GM18867 (cell line): ENCODE data around the gene CHD8.
A peak's percentile ranks its signal among the peaks of the same experiment; 100 is the strongest.
"Not testable (repeated sequence)": the region's sequence is repeated elsewhere in the genome, so short reads cannot be mapped to it uniquely, and the experiment has no call there.

Experiments used
- ATAC-seq: cut with Tn5 transposase; IDR thresholded peaks from one replicate; pipeline ENCODE4 v1.9.1; 2021; ENCODE audit warnings: mild to moderate bottlenecking, moderate library complexity; ENCODE audit not compliant: unreplicated experiment

The CHD8 gene

DNA sequence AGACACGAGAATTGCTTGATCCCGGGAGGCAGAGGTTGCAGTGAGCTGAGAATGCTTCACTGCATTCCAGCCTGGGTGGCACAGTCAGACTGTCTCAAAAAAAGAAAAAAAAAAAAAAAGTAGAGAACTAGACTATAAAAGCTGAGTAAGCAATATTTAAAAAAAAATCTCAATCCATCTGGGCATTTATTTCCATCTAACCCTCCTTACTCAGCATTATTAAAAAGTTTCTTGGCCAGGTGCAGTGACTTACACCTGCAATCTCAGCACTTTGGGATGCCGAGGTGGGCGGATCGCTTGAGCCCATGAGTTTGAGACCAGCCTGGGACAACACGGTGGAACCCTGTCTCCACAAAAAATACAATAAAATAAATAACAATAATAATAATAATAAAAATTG, 76.6 kb downstream of the CHD8 start:
- ATAC-seq, result no peak

DNA sequence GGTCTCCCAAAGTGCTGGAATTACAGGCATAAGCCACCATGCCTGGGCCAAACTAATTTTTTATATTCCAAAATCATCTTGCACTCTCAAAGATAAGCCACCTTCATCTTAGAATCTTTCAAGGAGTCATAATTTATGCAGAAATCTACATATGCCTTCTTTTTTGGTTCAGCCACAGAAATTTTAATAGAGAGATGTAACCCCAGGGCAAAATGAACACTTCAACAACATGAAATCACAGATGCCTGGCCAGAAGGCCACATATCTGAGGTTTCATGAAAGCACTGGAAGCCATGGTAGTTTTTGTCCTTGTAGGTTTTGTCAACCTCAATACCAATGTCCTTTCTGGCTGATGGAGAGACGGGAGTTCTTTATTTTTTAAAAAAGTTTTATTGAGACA, 81.9 kb downstream of the CHD8 start:
- no peak for ATAC-seq

GRCh38 chr14:21372814-21373213, 83.1 kb downstream of the CHD8 start:
- ATAC-seq, result not testable (repeated sequence)

DNA sequence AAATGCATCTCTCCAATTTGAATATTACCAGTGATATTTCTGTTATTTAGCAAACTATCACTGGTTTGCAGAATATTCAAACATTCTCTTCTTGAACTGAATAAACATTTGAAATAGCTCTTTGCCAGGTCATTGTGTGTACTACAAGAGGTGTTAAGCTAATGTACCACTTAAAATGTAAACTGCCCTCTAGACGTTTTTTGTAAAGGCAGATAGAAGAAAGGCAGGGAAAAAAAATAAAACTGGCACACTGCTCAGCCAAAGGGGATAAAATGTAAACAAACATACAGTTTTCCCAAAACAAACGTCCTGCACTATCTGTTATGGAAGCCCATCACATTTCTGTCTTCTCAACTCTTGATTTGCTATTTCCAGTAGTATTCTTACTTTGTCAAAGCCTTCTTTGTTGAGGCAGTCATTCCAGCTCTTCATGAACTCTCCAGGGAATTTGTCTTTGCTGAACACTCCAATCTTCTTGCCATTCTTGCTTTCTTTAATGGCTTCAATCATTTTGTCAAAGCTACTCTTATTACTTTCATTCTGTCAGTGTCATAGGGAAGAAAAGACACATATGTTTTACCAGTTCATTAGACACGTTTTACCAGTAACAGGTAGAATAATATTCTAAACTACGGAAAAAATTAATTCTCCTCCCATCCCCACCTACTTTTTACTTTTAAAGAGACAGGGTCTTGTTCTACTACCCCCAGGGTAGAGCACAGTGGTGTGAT, 85.8 kb downstream of the CHD8 start:
- no peak for ATAC-seq

- ATAC-seq, result no peak
Observed at GRCh38 chr14:21367582-21368144, 88.3 kb downstream of the CHD8 start.

DNA sequence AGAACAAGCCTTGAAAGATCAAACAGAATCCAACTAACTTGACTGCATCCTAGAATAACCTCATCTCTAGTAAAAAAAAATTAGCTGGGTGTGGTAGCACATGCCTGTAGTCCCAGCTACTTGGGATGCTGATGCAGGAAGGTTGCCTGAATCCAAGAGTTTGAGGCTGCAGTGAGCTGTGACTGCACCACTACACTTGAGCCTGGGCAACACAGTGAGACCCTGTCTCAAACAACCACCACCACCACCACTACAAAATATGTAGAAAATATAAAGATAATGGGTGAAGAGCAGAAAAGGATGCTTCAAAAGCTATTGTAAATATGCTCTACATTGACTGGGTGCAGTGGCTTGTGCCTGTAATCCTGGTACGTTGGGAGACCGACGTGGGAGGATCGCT, 99.4 kb downstream of the CHD8 start:
- no peak for ATAC-seq

- peak; percentile 68 for ATAC-seq
Observed at GRCh38 chr14:21352587-21352986, 103.3 kb downstream of the CHD8 start.

GRCh38 chr14:21350539-21350938, 105.4 kb downstream of the CHD8 start:
- no peak for ATAC-seq

- no peak for ATAC-seq
Observed at GRCh38 chr14:21347201-21347600, 108.7 kb downstream of the CHD8 start.

GRCh38 chr14:21346532-21347135, 109.3 kb downstream of the CHD8 start:
- ATAC-seq, result no peak

- ATAC-seq, result no peak
Observed at GRCh38 chr14:21343035-21343794, 112.7 kb downstream of the CHD8 start.
